ENCODE results near the gene PSME4. TPM values are rescaled to one million over a fixed set of nuclear protein-coding genes. Genes with fewer than 3 reads are reported as not detected.
"Not testable (repeated sequence)": the region's sequence is repeated elsewhere in the genome, so short reads cannot be mapped to it uniquely, and the experiment has no call there.

PSME4 gene
- total and polyA plus RNA-seq, 2 donors, result 19.6 to 100 TPM

DNA sequence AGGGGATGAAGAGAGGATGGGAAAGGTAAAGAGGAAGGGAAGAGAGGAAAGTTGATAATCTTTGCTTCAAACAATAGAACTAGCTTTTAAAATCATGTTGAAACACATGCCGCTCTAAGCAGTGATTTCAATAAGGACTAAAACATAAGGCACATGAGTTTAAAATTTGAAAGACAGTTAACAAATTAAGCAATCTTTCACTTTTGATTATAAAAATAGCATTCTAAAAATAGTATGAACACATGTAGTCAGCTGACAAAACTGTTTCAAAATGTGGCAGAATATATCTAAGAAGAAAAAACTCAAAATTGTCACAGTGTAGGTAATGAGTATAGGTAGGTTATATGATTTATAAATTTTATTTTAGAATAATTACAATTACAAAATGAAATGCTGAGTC is 25.3 kb downstream of the PSME4 start:
- peaks cover 4% of the 10 kb centered on the region for H3K36me3 ChIP-seq (ENCODE audit: insufficient read depth)
- H3K4me1 ChIP-seq (ENCODE audit: insufficient read depth), result no peaks in the 10 kb centered on the region
- 94% methylated on average over 1 of the region's 1 CpG for WGBS
- H3K4me3 ChIP-seq (ENCODE audit: low read depth, low read length), result no peak overlapping the region
- no peak for DNase-seq (ENCODE audit: extremely low spot score)
- no peak overlapping the region for H3K27ac ChIP-seq (ENCODE audit: low read depth)

GRCh38 chr2:53944542-53944941 is 26.3 kb downstream of the PSME4 start:
- Histone ChIP-seq H3K4me3 (ENCODE audit: low read depth, low read length) (no peak overlapping the region), H3K4me1 (ENCODE audit: insufficient read depth) (no peaks in the 10 kb centered on the region), H3K27ac (ENCODE audit: low read depth) (no peak overlapping the region), H3K36me3 (ENCODE audit: insufficient read depth) (peaks cover 4% of the 10 kb centered on the region)
- DNase-seq (ENCODE audit: extremely low spot score), result no peak
- 91% methylated on average over 1 of the region's 1 CpG for WGBS

GRCh38 chr2:53942280-53942679 is 28.5 kb downstream of the PSME4 start:
- Histone ChIP-seq H3K4me1 (ENCODE audit: insufficient read depth) (no peaks in the 10 kb centered on the region), H3K27ac (ENCODE audit: low read depth) (no peak overlapping the region), H3K4me3 (ENCODE audit: low read depth, low read length) (no peak overlapping the region), H3K36me3 (ENCODE audit: insufficient read depth) (peaks cover 4% of the 10 kb centered on the region)
- no peak for DNase-seq (ENCODE audit: extremely low spot score)
- WGBS, result 90% methylated on average over 1 of the region's 1 CpG

DNA sequence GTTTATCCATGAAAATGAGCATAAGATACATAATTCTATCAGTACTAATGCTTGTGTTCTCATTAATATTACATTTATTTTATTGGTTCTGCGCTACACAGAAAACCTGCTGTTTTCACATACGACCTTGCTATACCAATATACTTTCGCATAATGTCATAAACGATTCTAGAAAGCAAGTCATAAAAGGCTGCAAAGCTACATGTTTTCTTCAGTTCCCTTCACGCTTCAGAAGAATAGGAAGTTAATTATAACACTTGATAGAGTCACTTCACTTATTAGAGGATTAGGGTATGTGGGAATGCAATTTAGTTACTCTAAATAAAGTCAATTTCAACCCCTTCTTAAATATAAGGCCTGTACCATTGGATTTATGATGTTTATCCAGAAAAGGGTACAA is 29.0 kb downstream of the PSME4 start:
- Histone ChIP-seq H3K36me3 (ENCODE audit: insufficient read depth) (peaks cover 4% of the 10 kb centered on the region), H3K4me3 (ENCODE audit: low read depth, low read length) (no peak overlapping the region), H3K27ac (ENCODE audit: low read depth) (no peak overlapping the region), H3K4me1 (ENCODE audit: insufficient read depth) (no peaks in the 10 kb centered on the region)
- 90% methylated on average over 5 of the region's 5 CpGs for WGBS
- DNase-seq (ENCODE audit: extremely low spot score), result no peak

GRCh38 chr2:53939656-53940055 is 31.1 kb downstream of the PSME4 start:
- 85% methylated on average over 4 of the region's 4 CpGs for WGBS
- no peaks in the 10 kb centered on the region for H3K4me1 ChIP-seq (ENCODE audit: insufficient read depth)
- H3K27ac ChIP-seq (ENCODE audit: low read depth), result no peak overlapping the region
- no peak overlapping the region for H3K4me3 ChIP-seq (ENCODE audit: low read depth, low read length)
- H3K36me3 ChIP-seq (ENCODE audit: insufficient read depth), result no peaks in the 10 kb centered on the region
- no peak for DNase-seq (ENCODE audit: extremely low spot score)

- Histone ChIP-seq H3K4me3 (ENCODE audit: low read depth, low read length) (no peak overlapping the region), H3K27ac (ENCODE audit: low read depth) (no peak overlapping the region), H3K36me3 (ENCODE audit: insufficient read depth) (no peaks in the 10 kb centered on the region), H3K4me1 (ENCODE audit: insufficient read depth) (no peaks in the 10 kb centered on the region)
- 96% methylated on average over 3 of the region's 3 CpGs for WGBS
- no peak for DNase-seq (ENCODE audit: extremely low spot score)
Observed at GRCh38 chr2:53938904-53939303, 31.9 kb downstream of the PSME4 start.

DNA sequence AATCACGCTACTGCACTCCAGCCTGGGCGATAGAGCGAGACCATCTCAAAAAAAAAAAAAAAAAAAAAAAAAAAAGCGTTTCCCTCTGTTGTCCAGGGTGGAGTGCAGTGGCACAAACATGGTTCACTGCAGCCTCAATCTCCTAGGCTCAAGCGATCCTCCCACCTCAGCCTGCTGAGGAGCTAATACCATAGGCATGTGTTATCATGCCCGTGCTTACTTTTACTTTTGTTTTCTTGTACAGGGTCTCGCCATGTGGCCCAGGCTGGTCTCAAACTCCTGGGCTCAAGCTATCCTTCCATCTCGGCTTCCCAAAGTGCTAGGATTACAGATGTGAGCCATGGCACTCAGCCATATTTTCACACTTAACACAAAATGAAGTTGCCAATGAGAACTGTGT is 37.5 kb downstream of the PSME4 start:
- 95% methylated on average over 8 of the region's 8 CpGs for WGBS
- H3K4me3 ChIP-seq (ENCODE audit: low read depth, low read length), result no peak overlapping the region
- H3K36me3 ChIP-seq (ENCODE audit: insufficient read depth), result peaks cover 6% of the 10 kb centered on the region
- DNase-seq (ENCODE audit: extremely low spot score), result no peak
- no peak overlapping the region for H3K27ac ChIP-seq (ENCODE audit: low read depth)
- no peaks in the 10 kb centered on the region for H3K4me1 ChIP-seq (ENCODE audit: insufficient read depth)

DNA sequence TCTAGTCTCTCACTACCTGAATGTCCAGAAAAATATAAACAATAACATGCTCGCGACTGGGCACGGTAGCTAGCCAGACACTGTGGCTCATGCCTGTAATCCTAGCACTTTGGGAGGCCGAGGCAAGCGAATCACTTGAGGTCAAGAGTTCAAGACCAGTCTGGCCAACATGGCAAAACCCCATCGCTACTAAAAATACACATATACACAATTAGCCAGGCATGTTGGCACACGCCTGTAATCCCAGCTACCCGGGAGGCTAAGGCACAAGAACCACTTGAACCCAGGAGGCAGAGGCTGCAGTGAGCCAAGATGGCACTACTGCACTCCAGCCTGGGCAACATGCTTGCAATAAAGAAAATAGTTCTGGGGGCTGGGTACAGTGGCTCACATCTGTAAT is 44.5 kb downstream of the PSME4 start:
- not testable (repeated sequence) for DNase-seq (ENCODE audit: extremely low spot score); H3K4me1 ChIP-seq (ENCODE audit: insufficient read depth); H3K36me3 ChIP-seq (ENCODE audit: insufficient read depth); H3K27ac ChIP-seq (ENCODE audit: low read depth); H3K4me3 ChIP-seq (ENCODE audit: low read depth, low read length)
- WGBS, result 87% methylated on average over 8 of the region's 8 CpGs

DNA sequence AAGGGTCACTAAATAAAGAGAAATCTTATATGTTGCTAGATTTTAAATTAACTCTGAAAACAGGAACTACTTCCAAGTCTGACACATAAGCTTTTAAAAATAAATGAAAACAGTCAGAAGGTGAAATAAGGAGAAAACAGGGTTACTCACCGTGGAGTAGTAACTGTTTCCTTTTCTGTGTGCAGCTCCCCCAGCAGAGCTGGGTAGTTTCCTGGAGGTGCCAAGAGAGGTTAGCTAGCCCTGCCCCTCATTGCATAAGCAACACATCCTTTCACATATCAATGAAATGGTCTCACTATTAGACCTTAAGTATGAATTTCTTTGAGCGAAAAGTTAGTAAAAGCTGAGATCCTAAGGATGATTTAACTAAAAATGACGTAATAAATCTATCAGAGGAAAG is 57.1 kb downstream of the PSME4 start:
- 80% methylated on average over 3 of the region's 3 CpGs for WGBS
- H3K36me3 ChIP-seq (ENCODE audit: insufficient read depth), result peaks cover 3% of the 10 kb centered on the region
- H3K4me1 ChIP-seq (ENCODE audit: insufficient read depth), result no peaks in the 10 kb centered on the region
- no peak overlapping the region for H3K27ac ChIP-seq (ENCODE audit: low read depth)
- no peak for DNase-seq (ENCODE audit: extremely low spot score)
- no peak overlapping the region for H3K4me3 ChIP-seq (ENCODE audit: low read depth, low read length)

DNA sequence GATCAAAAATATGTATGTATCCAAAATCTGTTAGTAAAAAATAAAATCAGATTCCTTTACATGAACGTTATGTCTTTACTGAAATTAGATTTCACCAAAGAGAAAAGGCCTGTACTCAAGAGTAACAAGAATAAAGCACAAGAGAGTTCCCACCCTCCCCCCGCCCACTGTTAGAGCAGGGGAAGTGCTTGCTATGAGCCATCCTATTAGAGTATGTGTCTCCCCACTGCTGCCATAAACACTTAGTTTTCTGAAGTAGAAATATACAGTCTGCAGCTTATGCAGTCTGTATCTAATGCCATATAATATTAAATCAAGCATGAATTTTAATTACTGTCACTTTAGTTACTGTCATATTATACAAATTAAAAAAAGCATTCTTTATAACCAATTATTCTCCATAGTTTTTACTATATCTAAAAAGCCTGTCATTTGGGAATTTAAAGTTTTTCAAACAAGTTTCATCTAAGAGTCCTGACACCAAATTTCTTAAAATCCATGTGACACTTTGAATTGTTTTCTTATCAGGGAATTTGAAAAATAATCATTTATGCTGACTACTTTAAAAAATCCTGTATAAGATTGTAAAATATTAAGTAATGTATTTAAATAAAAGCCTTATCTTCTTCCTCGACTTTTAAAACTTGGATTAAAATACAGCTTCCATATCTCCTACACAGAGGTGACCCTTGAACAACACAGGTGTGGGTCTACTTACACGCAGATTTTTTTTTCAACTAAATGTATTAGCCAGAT is 59.2 kb downstream of the PSME4 start:
- 81% methylated on average over 4 of the region's 4 CpGs for WGBS
- Histone ChIP-seq H3K4me3 (ENCODE audit: low read depth, low read length) (no peak overlapping the region), H3K36me3 (ENCODE audit: insufficient read depth) (peaks cover 5% of the 10 kb centered on the region), H3K4me1 (ENCODE audit: insufficient read depth) (no peaks in the 10 kb centered on the region), H3K27ac (ENCODE audit: low read depth) (no peak overlapping the region)
- no peak for DNase-seq (ENCODE audit: extremely low spot score)

- no peaks in the 10 kb centered on the region for H3K4me1 ChIP-seq (ENCODE audit: insufficient read depth)
- WGBS, result 64% methylated on average over 1 of the region's 1 CpG
- H3K36me3 ChIP-seq (ENCODE audit: insufficient read depth), result peaks cover 10% of the 10 kb centered on the region
- no peak overlapping the region for H3K27ac ChIP-seq (ENCODE audit: low read depth)
- DNase-seq (ENCODE audit: extremely low spot score), result no peak
- no peak overlapping the region for H3K4me3 ChIP-seq (ENCODE audit: low read depth, low read length)
Observed at GRCh38 chr2:53907582-53907981, 63.2 kb downstream of the PSME4 start.

GRCh38 chr2:53905396-53905795 is 65.4 kb downstream of the PSME4 start:
- Histone ChIP-seq H3K27ac (ENCODE audit: low read depth) (no peak overlapping the region), H3K4me3 (ENCODE audit: low read depth, low read length) (no peak overlapping the region), H3K36me3 (ENCODE audit: insufficient read depth) (peaks cover 12% of the 10 kb centered on the region), H3K4me1 (ENCODE audit: insufficient read depth) (no peaks in the 10 kb centered on the region)
- 97% methylated on average over 9 of the region's 9 CpGs for WGBS
- DNase-seq (ENCODE audit: extremely low spot score), result no peak

- WGBS, result 85% methylated on average over 4 of the region's 4 CpGs
- H3K36me3 ChIP-seq (ENCODE audit: insufficient read depth), result peaks cover 10% of the 10 kb centered on the region
Observed at GRCh38 chr2:53903011-53903410, 67.8 kb downstream of the PSME4 start.

DNA sequence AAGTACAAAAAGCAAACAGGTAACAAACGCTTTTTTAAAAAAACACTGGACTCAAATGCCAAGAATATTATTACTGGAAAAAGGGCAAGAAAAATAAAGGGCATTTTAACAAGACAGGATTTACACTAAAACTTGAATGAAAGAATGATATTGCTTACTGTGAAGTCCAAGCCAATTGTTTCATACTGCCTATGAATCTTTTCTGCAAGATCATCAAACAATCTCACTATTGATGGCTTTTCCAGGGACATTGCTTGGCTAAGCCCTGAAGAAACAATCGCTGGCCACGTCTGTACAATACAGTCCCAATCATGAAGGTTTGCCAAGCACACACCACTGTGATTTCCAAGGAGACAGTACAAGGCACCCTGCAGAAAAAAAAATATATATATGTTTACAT is 69.6 kb downstream of the PSME4 start:
- 86% methylated on average over 3 of the region's 3 CpGs for WGBS
- H3K4me3 ChIP-seq (ENCODE audit: low read depth, low read length), result no peak overlapping the region
- no peaks in the 10 kb centered on the region for H3K4me1 ChIP-seq (ENCODE audit: insufficient read depth)
- DNase-seq (ENCODE audit: extremely low spot score), result no peak
- peaks cover 11% of the 10 kb centered on the region for H3K36me3 ChIP-seq (ENCODE audit: insufficient read depth)
- H3K27ac ChIP-seq (ENCODE audit: low read depth), result no peak overlapping the region

More at GRCh38 chr2:53903011-53903410, 67.8 kb downstream of the PSME4 start:
- no peak for DNase-seq (ENCODE audit: extremely low spot score)
- Histone ChIP-seq H3K4me1 (ENCODE audit: insufficient read depth) (no peaks in the 10 kb centered on the region), H3K27ac (ENCODE audit: low read depth) (no peak overlapping the region), H3K4me3 (ENCODE audit: low read depth, low read length) (no peak overlapping the region)

DNA sequence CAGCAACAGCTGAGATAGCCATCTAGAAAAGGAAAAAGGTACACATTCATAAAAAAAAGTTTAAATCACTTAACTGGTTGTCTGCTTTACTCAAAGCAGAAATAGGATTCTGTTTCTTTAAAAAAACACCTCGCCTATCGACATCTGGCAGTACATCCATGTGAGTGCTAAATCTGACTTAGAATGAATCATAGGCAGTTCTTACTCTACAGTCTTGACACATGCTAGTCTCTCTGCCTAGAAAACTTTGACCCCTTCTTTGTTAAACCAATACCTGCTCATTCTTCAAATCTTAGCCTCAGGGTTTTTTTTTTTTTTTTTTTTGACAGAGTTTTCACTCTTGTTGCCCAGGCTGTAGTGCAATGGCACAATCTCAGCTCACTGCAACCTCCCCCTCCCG is 73.9 kb downstream of the PSME4 start:
- H3K4me3 ChIP-seq (ENCODE audit: low read depth, low read length), result no peak overlapping the region
- DNase-seq (ENCODE audit: extremely low spot score), result no peak
- no peak overlapping the region for H3K27ac ChIP-seq (ENCODE audit: low read depth)
- H3K4me1 ChIP-seq (ENCODE audit: insufficient read depth), result no peaks in the 10 kb centered on the region
- peaks cover 4% of the 10 kb centered on the region for H3K36me3 ChIP-seq (ENCODE audit: insufficient read depth)
- 76% methylated on average over 3 of the region's 3 CpGs for WGBS
